HL-60 (cell line): ENCODE data around the gene TOB1.

ENCODE experiments used
- POLR2AphosphoS5 ChIP-seq: IDR thresholded peaks from 2 replicates; pipeline ENCODE4 v1.6.1; 2012; ENCODE audit warnings: low read depth
- TF ChIP-seq, protein P1 (sequence below): IDR thresholded peaks from one replicate; pipeline ENCODE4 v1.5.1; 2011; ENCODE audit warnings: low read length, control low read depth, inconsistent platforms; ENCODE audit not compliant: insufficient read depth

DNA sequence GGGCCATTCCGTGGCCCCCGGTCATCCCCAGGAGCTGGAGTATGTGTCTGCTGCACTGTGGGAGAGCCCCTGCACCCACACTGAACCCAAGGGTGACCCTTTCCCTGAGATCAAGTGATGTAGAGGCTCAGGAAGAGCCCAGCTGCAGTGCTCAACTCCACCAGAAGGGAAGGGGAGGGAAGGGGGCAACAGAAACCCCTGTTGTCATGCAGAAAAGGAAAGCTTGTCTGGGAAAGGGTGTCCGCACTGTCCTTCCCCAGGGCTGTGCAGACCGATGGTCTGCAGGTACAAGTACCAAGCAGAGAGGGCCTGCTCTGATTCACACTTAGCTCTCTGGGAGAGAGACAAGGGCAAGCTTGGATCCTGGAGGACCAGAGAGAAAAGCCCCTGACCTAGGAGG is 45.7 kb upstream of the TOB1 start:
- TF ChIP-seq, protein P1, sequence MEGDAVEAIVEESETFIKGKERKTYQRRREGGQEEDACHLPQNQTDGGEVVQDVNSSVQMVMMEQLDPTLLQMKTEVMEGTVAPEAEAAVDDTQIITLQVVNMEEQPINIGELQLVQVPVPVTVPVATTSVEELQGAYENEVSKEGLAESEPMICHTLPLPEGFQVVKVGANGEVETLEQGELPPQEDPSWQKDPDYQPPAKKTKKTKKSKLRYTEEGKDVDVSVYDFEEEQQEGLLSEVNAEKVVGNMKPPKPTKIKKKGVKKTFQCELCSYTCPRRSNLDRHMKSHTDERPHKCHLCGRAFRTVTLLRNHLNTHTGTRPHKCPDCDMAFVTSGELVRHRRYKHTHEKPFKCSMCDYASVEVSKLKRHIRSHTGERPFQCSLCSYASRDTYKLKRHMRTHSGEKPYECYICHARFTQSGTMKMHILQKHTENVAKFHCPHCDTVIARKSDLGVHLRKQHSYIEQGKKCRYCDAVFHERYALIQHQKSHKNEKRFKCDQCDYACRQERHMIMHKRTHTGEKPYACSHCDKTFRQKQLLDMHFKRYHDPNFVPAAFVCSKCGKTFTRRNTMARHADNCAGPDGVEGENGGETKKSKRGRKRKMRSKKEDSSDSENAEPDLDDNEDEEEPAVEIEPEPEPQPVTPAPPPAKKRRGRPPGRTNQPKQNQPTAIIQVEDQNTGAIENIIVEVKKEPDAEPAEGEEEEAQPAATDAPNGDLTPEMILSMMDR: no peak
- no peak for TF ChIP-seq POLR2AphosphoS5
